ENCODE results near the gene FRRS1L. TPM values are rescaled to one million over a fixed set of nuclear protein-coding genes. Genes with fewer than 3 reads are reported as not detected.

FRRS1L gene
- total and polyA plus RNA-seq, 2 donors (not counting 1 experiment from before 2014, with no cell fraction given), result 0.08 to 0.17 TPM

- H3K79me2 ChIP-seq (ENCODE audit: control insufficient read depth, insufficient read depth, low read length), result no peaks in the 10 kb centered on the region
- no peak overlapping the region for H2AFZ ChIP-seq (ENCODE audit: low read length)
- no peaks in the 10 kb centered on the region for H3K9me3 ChIP-seq (ENCODE audit: control insufficient read depth, insufficient read depth, low read depth, low read length)
- no peak for DNase-seq (ENCODE audit: low read depth in 2 of 2)
- no peak for TF ChIP-seq EZH2 (IDR thresholded peaks at IDR 0.05; ENCODE audit: low read length, missing control alignments)
- TF ChIP-seq CTCF (conservative IDR thresholded peaks at IDR 0.05 in 1 of 2, IDR thresholded peaks at IDR 0.05 in 1 of 2; ENCODE audit: low read depth in 1 of 2, low read length in 2 of 2), result no peak
- H3K27ac ChIP-seq (ENCODE audit: insufficient read depth, low read length), result no peak overlapping the region
- H3K4me1 ChIP-seq (ENCODE audit: control insufficient read depth, extremely low read depth, insufficient read depth, low read length), result no peaks in the 10 kb centered on the region
- no peaks in the 10 kb centered on the region for H3K36me3 ChIP-seq (ENCODE audit: control insufficient read depth, insufficient read depth, low read length)
- no peak overlapping the region for H3K4me2 ChIP-seq (ENCODE audit: extremely low read depth, insufficient read depth, low read length)
- no peak overlapping the region for H3K9ac ChIP-seq (ENCODE audit: insufficient read depth, low read length)
- H3K27me3 ChIP-seq (ENCODE audit: control insufficient read depth, insufficient read depth, low read length), result peaks cover 30% of the 10 kb centered on the region
- no peak overlapping the region for H3K4me3 ChIP-seq (replicated peaks in 1 of 4; ENCODE audit: control extremely low read depth in 1 of 4, insufficient read depth in 1 of 4, low read depth in 3 of 4, low read length in 4 of 4)
- no peaks in the 10 kb centered on the region for H4K20me1 ChIP-seq (ENCODE audit: control insufficient read depth, extremely low read depth, insufficient read depth, low read length)
Observed at GRCh38 chr9:109162677-109163076, 4.4 kb downstream of the FRRS1L start.

- H3K27ac ChIP-seq (ENCODE audit: insufficient read depth, low read length), result no peak overlapping the region
- no peaks in the 10 kb centered on the region for H3K9me3 ChIP-seq (ENCODE audit: control insufficient read depth, insufficient read depth, low read depth, low read length)
- no peak overlapping the region for H3K9ac ChIP-seq (ENCODE audit: insufficient read depth, low read length)
- H3K27me3 ChIP-seq (ENCODE audit: control insufficient read depth, insufficient read depth, low read length), result peaks cover 25% of the 10 kb centered on the region
- no peak for TF ChIP-seq EZH2 (IDR thresholded peaks at IDR 0.05; ENCODE audit: low read length, missing control alignments)
- TF ChIP-seq CTCF (conservative IDR thresholded peaks at IDR 0.05 in 1 of 2, IDR thresholded peaks at IDR 0.05 in 1 of 2; ENCODE audit: low read depth in 1 of 2, low read length in 2 of 2), result no peak
- H3K4me1 ChIP-seq (ENCODE audit: control insufficient read depth, extremely low read depth, insufficient read depth, low read length), result no peaks in the 10 kb centered on the region
- no peaks in the 10 kb centered on the region for H3K79me2 ChIP-seq (ENCODE audit: control insufficient read depth, insufficient read depth, low read length)
- H3K4me3 ChIP-seq (replicated peaks in 1 of 4; ENCODE audit: control extremely low read depth in 1 of 4, insufficient read depth in 1 of 4, low read depth in 3 of 4, low read length in 4 of 4), result no peak overlapping the region
- no peak overlapping the region for H3K4me2 ChIP-seq (ENCODE audit: extremely low read depth, insufficient read depth, low read length)
- H4K20me1 ChIP-seq (ENCODE audit: control insufficient read depth, extremely low read depth, insufficient read depth, low read length), result no peaks in the 10 kb centered on the region
- H3K36me3 ChIP-seq (ENCODE audit: control insufficient read depth, insufficient read depth, low read length), result no peaks in the 10 kb centered on the region
- H2AFZ ChIP-seq (ENCODE audit: low read length), result no peak overlapping the region
- no peak for DNase-seq (ENCODE audit: low read depth in 2 of 2)
Observed at GRCh38 chr9:109161471-109161870, 5.6 kb downstream of the FRRS1L start.

- Histone ChIP-seq H3K27ac (ENCODE audit: insufficient read depth, low read length) (no peak overlapping the region), H3K4me2 (ENCODE audit: extremely low read depth, insufficient read depth, low read length) (no peak overlapping the region), H3K9ac (ENCODE audit: insufficient read depth, low read length) (no peak overlapping the region), H4K20me1 (ENCODE audit: control insufficient read depth, extremely low read depth, insufficient read depth, low read length) (no peaks in the 10 kb centered on the region), H2AFZ (ENCODE audit: low read length) (no peak overlapping the region), H3K9me3 (ENCODE audit: control insufficient read depth, insufficient read depth, low read depth, low read length) (no peaks in the 10 kb centered on the region), H3K27me3 (ENCODE audit: control insufficient read depth, insufficient read depth, low read length) (peaks cover 11% of the 10 kb centered on the region), H3K36me3 (ENCODE audit: control insufficient read depth, insufficient read depth, low read length) (no peaks in the 10 kb centered on the region), H3K4me3 (replicated peaks in 1 of 4; ENCODE audit: control extremely low read depth in 1 of 4, insufficient read depth in 1 of 4, low read depth in 3 of 4, low read length in 4 of 4) (no peak overlapping the region), H3K79me2 (ENCODE audit: control insufficient read depth, insufficient read depth, low read length) (no peaks in the 10 kb centered on the region), H3K4me1 (ENCODE audit: control insufficient read depth, extremely low read depth, insufficient read depth, low read length) (no peaks in the 10 kb centered on the region)
- TF ChIP-seq CTCF (conservative IDR thresholded peaks at IDR 0.05 in 1 of 2, IDR thresholded peaks at IDR 0.05 in 1 of 2; ENCODE audit: low read depth in 1 of 2, low read length in 2 of 2), result no peak
- no peak for TF ChIP-seq EZH2 (IDR thresholded peaks at IDR 0.05; ENCODE audit: low read length, missing control alignments)
- DNase-seq (ENCODE audit: low read depth in 2 of 2), result no peak
Observed at GRCh38 chr9:109159583-109159982, 7.5 kb downstream of the FRRS1L start.
